ENCODE measurements around the gene ZNF281.

DNA sequence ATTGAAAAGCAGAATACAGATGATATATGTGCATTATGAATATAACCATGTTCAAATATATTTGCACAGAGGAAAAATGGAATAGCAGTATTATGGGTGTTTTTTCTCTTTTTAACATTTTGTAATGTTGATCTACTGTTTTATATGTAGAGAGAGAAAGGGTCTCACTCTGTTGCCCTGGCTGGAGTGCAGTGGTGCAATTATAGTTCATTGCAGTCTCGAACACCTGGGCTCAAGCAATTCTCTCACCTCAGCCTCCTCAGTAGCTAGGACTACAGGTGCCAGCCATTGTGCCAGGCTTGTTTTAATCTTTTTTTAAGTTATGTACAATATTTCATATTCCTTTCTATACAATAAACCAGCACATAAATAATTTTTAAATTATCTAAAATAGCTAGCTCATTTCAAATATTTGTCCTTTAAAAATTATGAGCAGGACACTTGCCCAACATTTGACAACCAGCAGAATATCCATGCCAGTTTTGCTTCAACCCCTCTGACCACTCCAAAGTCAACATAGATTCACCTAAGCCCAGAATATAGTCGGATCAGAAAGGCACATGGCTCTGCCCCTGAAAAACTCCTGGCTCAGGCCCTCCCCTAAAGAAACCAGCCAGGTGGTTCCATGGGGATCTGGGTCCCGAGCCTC is 29.8 kb downstream of the ZNF281 start:
- TF ChIP-seq, protein P1, sequence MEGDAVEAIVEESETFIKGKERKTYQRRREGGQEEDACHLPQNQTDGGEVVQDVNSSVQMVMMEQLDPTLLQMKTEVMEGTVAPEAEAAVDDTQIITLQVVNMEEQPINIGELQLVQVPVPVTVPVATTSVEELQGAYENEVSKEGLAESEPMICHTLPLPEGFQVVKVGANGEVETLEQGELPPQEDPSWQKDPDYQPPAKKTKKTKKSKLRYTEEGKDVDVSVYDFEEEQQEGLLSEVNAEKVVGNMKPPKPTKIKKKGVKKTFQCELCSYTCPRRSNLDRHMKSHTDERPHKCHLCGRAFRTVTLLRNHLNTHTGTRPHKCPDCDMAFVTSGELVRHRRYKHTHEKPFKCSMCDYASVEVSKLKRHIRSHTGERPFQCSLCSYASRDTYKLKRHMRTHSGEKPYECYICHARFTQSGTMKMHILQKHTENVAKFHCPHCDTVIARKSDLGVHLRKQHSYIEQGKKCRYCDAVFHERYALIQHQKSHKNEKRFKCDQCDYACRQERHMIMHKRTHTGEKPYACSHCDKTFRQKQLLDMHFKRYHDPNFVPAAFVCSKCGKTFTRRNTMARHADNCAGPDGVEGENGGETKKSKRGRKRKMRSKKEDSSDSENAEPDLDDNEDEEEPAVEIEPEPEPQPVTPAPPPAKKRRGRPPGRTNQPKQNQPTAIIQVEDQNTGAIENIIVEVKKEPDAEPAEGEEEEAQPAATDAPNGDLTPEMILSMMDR (IDR thresholded peaks at IDR 0.05), result no peak
- TF ChIP-seq EZH2phosphoT487 (IDR thresholded peaks at IDR 0.05), result no peak
- TF ChIP-seq EZH2 (IDR thresholded peaks at IDR 0.05), result no peak
